ENCODE results near the gene CLDND2. TPM values are rescaled to one million over a fixed set of nuclear protein-coding genes. Genes with fewer than 3 reads are reported as not detected.

CLDND2 gene
- total RNA-seq, 1 experiment from 2014 or later: not detected

- H3K27ac Mint-ChIP-seq: peak overlapping the region in 1 of 3 experiments; percentile 19; a peak in 1 of 7 replicates
- H3K27me3 ChIP-seq (ENCODE audit: insufficient read depth, low read length): no peaks in the 10 kb centered on the region
Measured at GRCh38 chr19:51351266-51351990, 17.4 kb downstream of the CLDND2 start.

More at GRCh38 chr19:51351266-51351990, 17.4 kb downstream of the CLDND2 start:
- no peak overlapping the region for H3K56ac ChIP-seq (ENCODE audit: insufficient read length, low read depth, low read length)
- no peaks in the 10 kb centered on the region for H3K79me1 ChIP-seq (ENCODE audit: insufficient read depth, low read depth, low read length, poor library complexity, severe bottlenecking)
- no peak overlapping the region for H2BK20ac ChIP-seq (ENCODE audit: low read depth, low read length, poor library complexity, severe bottlenecking)
- no peaks in the 10 kb centered on the region for H3K9me3 ChIP-seq (ENCODE audit: control insufficient read depth, low read depth, low read length)
- no peak overlapping the region for H2AK5ac ChIP-seq (ENCODE audit: insufficient read length, low read length)
- H3K9me3 Mint-ChIP-seq: no peaks in the 10 kb centered on the region
- no peak overlapping the region for H3K4me3 Mint-ChIP-seq
- no peak overlapping the region for H2BK5ac ChIP-seq (ENCODE audit: insufficient read length, low read length)
- peaks cover 4 to 22% (median 7%) of the 10 kb centered on the region in 3 experiments; a peak in 6 of 7 replicates for H3K36me3 Mint-ChIP-seq (ENCODE audit: insufficient read depth in 1 of 3, low read depth in 3 of 3)
- no CpG with 5 or more reads among the region's 11 CpGs for WGBS (ENCODE audit: extremely low coverage, insufficient read length, low lambda C conversion rate)
- H3K4ac ChIP-seq (ENCODE audit: low read depth, low read length): no peak overlapping the region
- no peaks in the 10 kb centered on the region for H4K20me1 ChIP-seq (ENCODE audit: control insufficient read depth, insufficient read depth, insufficient read length)
- no peak overlapping the region for H2BK15ac ChIP-seq (ENCODE audit: low read depth, low read length)
- H3K23ac ChIP-seq (ENCODE audit: insufficient read length, low read depth, low read length): no peak overlapping the region
- no peak overlapping the region for H3K4me2 ChIP-seq (ENCODE audit: insufficient read depth, insufficient read length, low read length)
- no peak overlapping the region for H3K14ac ChIP-seq (ENCODE audit: insufficient read depth, low read length)
- no peak overlapping the region for H4K8ac ChIP-seq (replicated peaks; ENCODE audit: insufficient read length, low read depth, low read length)
- no peaks in the 10 kb centered on the region for H3K27me3 Mint-ChIP-seq (ENCODE audit: low read depth)
- no peak overlapping the region for H3T11ph ChIP-seq (ENCODE audit: low read length)
- no peak overlapping the region for H2BK12ac ChIP-seq (ENCODE audit: insufficient read length, low read depth, low read length)
- H3K4me1 Mint-ChIP-seq: peaks cover 13 to 18% of the 10 kb centered on the region in 2 experiments
- no peak overlapping the region for H3K27ac ChIP-seq (ENCODE audit: insufficient read length, low read depth, low read length)
- H4K91ac ChIP-seq (ENCODE audit: insufficient read length, low read depth, low read length): no peak overlapping the region
- no peak overlapping the region for H3K18ac ChIP-seq (ENCODE audit: insufficient read length, low read depth, low read length)
- TF ChIP-seq, protein P1, sequence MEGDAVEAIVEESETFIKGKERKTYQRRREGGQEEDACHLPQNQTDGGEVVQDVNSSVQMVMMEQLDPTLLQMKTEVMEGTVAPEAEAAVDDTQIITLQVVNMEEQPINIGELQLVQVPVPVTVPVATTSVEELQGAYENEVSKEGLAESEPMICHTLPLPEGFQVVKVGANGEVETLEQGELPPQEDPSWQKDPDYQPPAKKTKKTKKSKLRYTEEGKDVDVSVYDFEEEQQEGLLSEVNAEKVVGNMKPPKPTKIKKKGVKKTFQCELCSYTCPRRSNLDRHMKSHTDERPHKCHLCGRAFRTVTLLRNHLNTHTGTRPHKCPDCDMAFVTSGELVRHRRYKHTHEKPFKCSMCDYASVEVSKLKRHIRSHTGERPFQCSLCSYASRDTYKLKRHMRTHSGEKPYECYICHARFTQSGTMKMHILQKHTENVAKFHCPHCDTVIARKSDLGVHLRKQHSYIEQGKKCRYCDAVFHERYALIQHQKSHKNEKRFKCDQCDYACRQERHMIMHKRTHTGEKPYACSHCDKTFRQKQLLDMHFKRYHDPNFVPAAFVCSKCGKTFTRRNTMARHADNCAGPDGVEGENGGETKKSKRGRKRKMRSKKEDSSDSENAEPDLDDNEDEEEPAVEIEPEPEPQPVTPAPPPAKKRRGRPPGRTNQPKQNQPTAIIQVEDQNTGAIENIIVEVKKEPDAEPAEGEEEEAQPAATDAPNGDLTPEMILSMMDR (conservative IDR thresholded peaks at IDR 0.05): no peak
- no peak overlapping the region for H3K9ac ChIP-seq (ENCODE audit: extremely low read depth, insufficient read length, low read length)
- H2AFZ ChIP-seq (ENCODE audit: low read length): no peak overlapping the region
- H4K5ac ChIP-seq (ENCODE audit: insufficient read length, low read depth, low read length): no peak overlapping the region
- no peaks in the 10 kb centered on the region for H3K23me2 ChIP-seq (ENCODE audit: insufficient read length, low read depth, low read length, poor library complexity, severe bottlenecking)
- DNase-seq: no peak
- no peaks in the 10 kb centered on the region for H3K4me1 ChIP-seq (ENCODE audit: insufficient read depth, low read length)
- H3K79me2 ChIP-seq (ENCODE audit: insufficient read depth, low read length): no peaks in the 10 kb centered on the region
- H2BK120ac ChIP-seq (ENCODE audit: low read depth, low read length, poor library complexity, severe bottlenecking): no peak overlapping the region

Measured in H9 (cell line).